ENCODE data around the gene WNT16.

GRCh38 chr7:121390109-121390508, 61.3 kb downstream of the WNT16 start:
- TF ChIP-seq CTCF (IDR thresholded peaks at IDR 0.05; ENCODE audit: low read depth, low read length, poor library complexity, severe bottlenecking) (no peak), EZH2phosphoT487 (IDR thresholded peaks at IDR 0.05; ENCODE audit: borderline replicate concordance, low read length) (no peak)
